MM.1S (cell line): ENCODE data around the gene CDYL2.

Source experiments
- DNase-seq: peaks from one replicate; pipeline ENCODE4 v3.0.0-alpha.2; 2015
- H2AFZ ChIP-seq: fragments of 300-600 bp; sonication (generic); 2 replicates; pipeline ENCODE4 v1.6.0; 2016; ENCODE audit warnings: antibody characterized with exemption, low read length
- H3F3A ChIP-seq: fragments of 300-600 bp; sonication (generic); 2 replicates; pipeline ENCODE4 v1.6.1; 2016; ENCODE audit warnings: mild to moderate bottlenecking, antibody characterized with exemption, low read length, moderate library complexity, mixed read lengths; ENCODE audit not compliant: insufficient read depth
- H3K27ac ChIP-seq: fragments of 300-600 bp; sonication (generic); 2 replicates; pipeline ENCODE4 v1.5.1; 2016; ENCODE audit warnings: mild to moderate bottlenecking, low read length
- H3K27me3 ChIP-seq: fragments of 300-600 bp; sonication (generic); replicated peaks from 2 replicates; pipeline ENCODE4 v1.6.0; 2016; ENCODE audit warnings: low read length; ENCODE audit not compliant: insufficient read depth
- H3K36me3 ChIP-seq: fragments of 300-600 bp; sonication (generic); replicated peaks from 2 replicates; pipeline ENCODE4 v1.6.1; 2016; ENCODE audit warnings: mild to moderate bottlenecking, low read length, mixed read lengths; ENCODE audit not compliant: insufficient read depth
- H3K4me1 ChIP-seq: fragments of 300-600 bp; sonication (generic); 2 replicates; pipeline ENCODE4 v1.6.1; 2016; ENCODE audit warnings: low read length, mixed read lengths
- H3K4me2 ChIP-seq: fragments of 300-600 bp; sonication (generic); 2 replicates; pipeline ENCODE4 v1.6.0; 2016; ENCODE audit warnings: low read depth, low read length
- H3K4me3 ChIP-seq: fragments of 300-600 bp; sonication (generic); 2 replicates; pipeline ENCODE4 v1.5.1; 2016; ENCODE audit warnings: low read length, mixed read lengths
- H3K79me2 ChIP-seq: fragments of 300-600 bp; sonication (generic); 2 replicates; pipeline ENCODE4 v1.6.1; 2016; ENCODE audit warnings: mixed run types, low read length, mixed read lengths
- H3K9ac ChIP-seq: fragments of 300-600 bp; sonication (generic); 2 replicates; pipeline ENCODE4 v1.6.1; 2016; ENCODE audit warnings: low read length, mixed read lengths
- H3K9me2 ChIP-seq: fragments of 300-600 bp; sonication (generic); replicated peaks from 2 replicates; pipeline ENCODE4 v1.6.1; 2016; ENCODE audit warnings: mild to moderate bottlenecking, low read length, mixed read lengths; ENCODE audit not compliant: insufficient read depth
- H3K9me3 ChIP-seq: fragments of 300-600 bp; sonication (generic); replicated peaks from 2 replicates; pipeline ENCODE4 v1.6.1; 2016; ENCODE audit warnings: mild to moderate bottlenecking, low read length, mixed read lengths; ENCODE audit not compliant: insufficient read depth
- H4K20me1 ChIP-seq: fragments of 300-600 bp; sonication (generic); 2 replicates; pipeline ENCODE4 v1.6.1; 2016; ENCODE audit warnings: mild to moderate bottlenecking, low read length, moderate library complexity, mixed read lengths; ENCODE audit not compliant: insufficient read depth
- CTCF ChIP-seq: fragments of 300-600 bp; sonication (generic); IDR thresholded peaks from 2 replicates; pipeline ENCODE4 v1.5.1; 2016; ENCODE audit warnings: antibody characterized with exemption, low read length, mixed read lengths
- EZH2 ChIP-seq: fragments of 300-600 bp; sonication (generic); optimal IDR thresholded peaks from 2 replicates; pipeline ENCODE3; 2017; ENCODE audit warnings: low read depth, mild to moderate bottlenecking, antibody characterized with exemption, low read length, mixed read lengths
- EZH2phosphoT487 ChIP-seq: fragments of 300-600 bp; sonication (generic); IDR thresholded peaks from 2 replicates; pipeline ENCODE4 v1.6.1; 2018; ENCODE audit warnings: antibody characterized with exemption, low read length

Gene CDYL2

GRCh38 chr16:80804056-80804525 is 307 bp downstream of the CDYL2 start:
- peak overlapping the region; percentile 53; the same call in 1 of the 2 replicates for H3K4me3 ChIP-seq
- H3K9ac ChIP-seq, result no peak overlapping the region
- no peaks in the 10 kb centered on the region for H3K4me1 ChIP-seq
- no peaks in the 10 kb centered on the region for H3K36me3 ChIP-seq
- no peaks in the 10 kb centered on the region for H3K79me2 ChIP-seq
- no peaks in the 10 kb centered on the region for H3K9me2 ChIP-seq
- no peaks in the 10 kb centered on the region for H3K9me3 ChIP-seq
- no peaks in the 10 kb centered on the region; the same call in 1 of the 2 replicates for H3F3A ChIP-seq
- no peak overlapping the region for H3K27ac ChIP-seq
- no peaks in the 10 kb centered on the region for H3K27me3 ChIP-seq
- no peak for TF ChIP-seq EZH2
- H3K4me2 ChIP-seq, result no peak overlapping the region
- DNase-seq, result peak; percentile 32
- H4K20me1 ChIP-seq, result no peaks in the 10 kb centered on the region
- H2AFZ ChIP-seq, result no peak overlapping the region

GRCh38 chr16:80803339-80804055 is 901 bp downstream of the CDYL2 start:
- H3K27me3 ChIP-seq, result no peaks in the 10 kb centered on the region

GRCh38 chr16:80802902-80803301 is 1.5 kb downstream of the CDYL2 start:
- no peak for TF ChIP-seq EZH2phosphoT487
- no peak for TF ChIP-seq EZH2
- no peak for TF ChIP-seq CTCF
- DNase-seq, result no peak
- no peak overlapping the region for H3K27ac ChIP-seq
- no peaks in the 10 kb centered on the region for H3K9me3 ChIP-seq
- no peaks in the 10 kb centered on the region; the same call in 1 of the 2 replicates for H3F3A ChIP-seq
- H3K27me3 ChIP-seq, result no peaks in the 10 kb centered on the region
- H3K9ac ChIP-seq, result no peak overlapping the region
- no peak overlapping the region for H2AFZ ChIP-seq
- no peaks in the 10 kb centered on the region for H3K36me3 ChIP-seq
- no peaks in the 10 kb centered on the region for H3K4me1 ChIP-seq
- H3K79me2 ChIP-seq, result no peaks in the 10 kb centered on the region
- no peaks in the 10 kb centered on the region for H3K9me2 ChIP-seq
- no peak overlapping the region for H3K4me2 ChIP-seq
- no peaks in the 10 kb centered on the region for H4K20me1 ChIP-seq
- H3K4me3 ChIP-seq, result no peak overlapping the region

More at GRCh38 chr16:80803339-80804055, 901 bp downstream of the CDYL2 start:
- Histone ChIP-seq H4K20me1 (no peaks in the 10 kb centered on the region), H3K36me3 (no peaks in the 10 kb centered on the region), H3K4me3 (no peak overlapping the region; the same call in 1 of the 2 replicates), H3K4me1 (no peaks in the 10 kb centered on the region), H3K4me2 (no peak overlapping the region), H3K79me2 (no peaks in the 10 kb centered on the region), H3K9me3 (no peaks in the 10 kb centered on the region), H3F3A (no peaks in the 10 kb centered on the region; the same call in 1 of the 2 replicates), H2AFZ (no peak overlapping the region), H3K27ac (no peak overlapping the region), H3K9me2 (no peaks in the 10 kb centered on the region), H3K9ac (no peak overlapping the region)
- no peak for DNase-seq
- 0 out of 2 replicates have a peak, but pooled peaks have one; percentile 9 for TF ChIP-seq CTCF
- no peak for TF ChIP-seq EZH2

GRCh38 chr16:80802138-80802537 is 2.3 kb downstream of the CDYL2 start:
- no peak overlapping the region for H3K9ac ChIP-seq
- H3K4me2 ChIP-seq, result no peak overlapping the region
- no peaks in the 10 kb centered on the region for H4K20me1 ChIP-seq
- no peaks in the 10 kb centered on the region for H3K9me2 ChIP-seq
- no peaks in the 10 kb centered on the region for H3K79me2 ChIP-seq
- no peaks in the 10 kb centered on the region for H3K27me3 ChIP-seq
- no peaks in the 10 kb centered on the region; the same call in 1 of the 2 replicates for H3F3A ChIP-seq
- H2AFZ ChIP-seq, result no peak overlapping the region
- H3K36me3 ChIP-seq, result no peaks in the 10 kb centered on the region
- H3K27ac ChIP-seq, result no peak overlapping the region
- no peaks in the 10 kb centered on the region for H3K4me1 ChIP-seq
- no peak for TF ChIP-seq EZH2phosphoT487
- H3K4me3 ChIP-seq, result no peak overlapping the region
- H3K9me3 ChIP-seq, result no peaks in the 10 kb centered on the region
- no peak for DNase-seq
